ENCODE measurements around the gene UGT1A6.

- TF ChIP-seq CREB1 (CRISPR knock-in tag; IDR thresholded peaks at IDR 0.05; ENCODE audit: low read depth) (no peak), POLR2AphosphoS5 (IDR thresholded peaks at IDR 0.05; ENCODE audit: low read depth) (no peak), CTCF (conservative IDR thresholded peaks at IDR 0.05; ENCODE audit: low read depth in 2 of 2) (no peak), JUNB (IDR thresholded peaks at IDR 0.05; ENCODE audit: unreplicated experiment) (no peak), EZH2 (IDR thresholded peaks at IDR 0.05; ENCODE audit: low read depth, unreplicated experiment) (no peak), ETS1 (IDR thresholded peaks at IDR 0.05) (no peak), EZH2phosphoT487 (IDR thresholded peaks at IDR 0.05; ENCODE audit: unreplicated experiment) (no peak), REST (IDR thresholded peaks at IDR 0.05; ENCODE audit: unreplicated experiment) (no peak)
Measured at GRCh38 chr2:233688341-233688740, 4.3 kb upstream of the UGT1A6 start.

Measured in GM23338 (cell line).